ENCODE measurements around the gene JAKMIP2.

DNA sequence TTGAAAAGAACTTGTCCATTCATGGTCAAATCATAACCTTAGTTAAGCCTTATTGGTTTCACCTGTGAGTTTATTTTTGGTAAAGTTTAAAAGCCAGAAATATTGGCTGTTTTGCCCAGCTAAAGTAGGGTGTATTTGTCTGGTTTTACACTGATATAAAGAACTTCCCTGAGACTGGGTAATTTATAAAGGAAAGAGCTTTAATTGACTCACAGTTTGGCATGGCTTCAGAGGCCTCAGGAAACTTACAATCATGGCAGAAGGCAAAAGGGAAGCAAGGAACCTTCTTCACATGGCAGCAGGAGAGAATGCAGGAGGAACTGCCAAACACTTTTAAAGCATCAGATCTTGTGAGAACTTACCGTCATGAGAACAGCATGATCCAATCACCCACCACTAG is 55.3 kb downstream of the JAKMIP2 start:
- TF ChIP-seq POLR2A (IDR thresholded peaks at IDR 0.05), result no peak
- TF ChIP-seq, protein P1, sequence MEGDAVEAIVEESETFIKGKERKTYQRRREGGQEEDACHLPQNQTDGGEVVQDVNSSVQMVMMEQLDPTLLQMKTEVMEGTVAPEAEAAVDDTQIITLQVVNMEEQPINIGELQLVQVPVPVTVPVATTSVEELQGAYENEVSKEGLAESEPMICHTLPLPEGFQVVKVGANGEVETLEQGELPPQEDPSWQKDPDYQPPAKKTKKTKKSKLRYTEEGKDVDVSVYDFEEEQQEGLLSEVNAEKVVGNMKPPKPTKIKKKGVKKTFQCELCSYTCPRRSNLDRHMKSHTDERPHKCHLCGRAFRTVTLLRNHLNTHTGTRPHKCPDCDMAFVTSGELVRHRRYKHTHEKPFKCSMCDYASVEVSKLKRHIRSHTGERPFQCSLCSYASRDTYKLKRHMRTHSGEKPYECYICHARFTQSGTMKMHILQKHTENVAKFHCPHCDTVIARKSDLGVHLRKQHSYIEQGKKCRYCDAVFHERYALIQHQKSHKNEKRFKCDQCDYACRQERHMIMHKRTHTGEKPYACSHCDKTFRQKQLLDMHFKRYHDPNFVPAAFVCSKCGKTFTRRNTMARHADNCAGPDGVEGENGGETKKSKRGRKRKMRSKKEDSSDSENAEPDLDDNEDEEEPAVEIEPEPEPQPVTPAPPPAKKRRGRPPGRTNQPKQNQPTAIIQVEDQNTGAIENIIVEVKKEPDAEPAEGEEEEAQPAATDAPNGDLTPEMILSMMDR (IDR thresholded peaks at IDR 0.05), result no peak
- TF ChIP-seq EP300 (IDR thresholded peaks at IDR 0.05), result no peak

All from ovary (tissue), 3 donors.